NB4 (cell line): ENCODE data around the gene SPSB4.

Source experiments
- DNase-seq: peaks from one replicate; pipeline ENCODE4 v3.0.0; 2010; ENCODE audit warnings: low read depth
- H3K4me3 ChIP-seq: one replicate; pipeline ENCODE4 v1.5.1; 2011; ENCODE audit warnings: mild to moderate bottlenecking, low read depth, low read length, moderate library complexity
- CTCF ChIP-seq: IDR thresholded peaks from one replicate; pipeline ENCODE4 v1.5.1; 2012; ENCODE audit warnings: low read depth, low read length
- MYC ChIP-seq: IDR thresholded peaks from 2 replicates; pipeline ENCODE4 v1.6.1; 2011; ENCODE audit warnings: low read depth, low read length
- POLR2A ChIP-seq: IDR thresholded peaks from 2 replicates; pipeline ENCODE4 v1.6.1; 2011; ENCODE audit warnings: mild to moderate bottlenecking; ENCODE audit not compliant: insufficient read length; ENCODE audit errors: extremely low read depth
- TF ChIP-seq, protein P1 (sequence below): IDR thresholded peaks from 2 replicates; pipeline ENCODE4 v1.6.1; 2011; ENCODE audit warnings: low read depth, low read length

SPSB4 gene

DNA sequence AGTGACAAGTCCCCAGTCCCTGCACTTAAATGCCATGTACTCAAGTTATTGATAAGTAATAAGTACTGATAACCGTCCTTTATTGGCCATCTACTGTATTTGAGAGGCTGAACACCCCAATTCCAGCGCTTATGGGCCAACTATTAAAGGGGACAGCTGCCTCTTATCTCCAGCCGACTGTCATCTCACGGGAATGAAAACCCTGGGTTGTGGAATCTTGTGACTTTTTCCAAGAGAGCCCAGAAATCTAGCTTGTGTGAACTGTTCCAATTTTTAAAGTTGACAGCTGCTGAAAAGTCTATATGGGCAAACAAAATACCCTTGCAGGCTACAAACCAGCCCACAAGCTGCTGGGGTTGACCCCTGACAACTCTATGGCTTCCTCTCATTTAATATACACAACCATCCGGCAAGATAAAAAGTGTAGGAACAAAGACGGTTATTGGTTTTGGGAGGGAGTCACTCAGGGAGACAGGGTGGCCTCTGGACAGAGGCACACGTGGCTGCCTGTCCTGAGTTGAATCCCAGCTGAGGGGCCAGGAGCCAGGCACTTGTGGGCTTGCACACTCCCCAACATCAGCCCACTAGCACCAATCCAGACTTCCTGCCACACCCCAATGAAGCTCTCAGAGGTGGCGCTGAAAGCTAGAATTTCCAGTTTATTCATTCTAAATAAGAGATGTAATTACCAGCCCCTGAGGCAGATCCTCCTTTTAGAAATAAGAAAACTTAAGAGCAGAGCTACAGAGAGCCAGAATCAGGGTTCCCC is 16.2 kb downstream of the SPSB4 start:
- TF ChIP-seq MYC (no peak), CTCF (no peak), POLR2A (no peak)
- TF ChIP-seq, protein P1, sequence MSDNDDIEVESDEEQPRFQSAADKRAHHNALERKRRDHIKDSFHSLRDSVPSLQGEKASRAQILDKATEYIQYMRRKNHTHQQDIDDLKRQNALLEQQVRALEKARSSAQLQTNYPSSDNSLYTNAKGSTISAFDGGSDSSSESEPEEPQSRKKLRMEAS: no peak
- no peak overlapping the region for H3K4me3 ChIP-seq
- no peak for DNase-seq

- TF ChIP-seq, protein P1: no peak
- no peak for DNase-seq
- H3K4me3 ChIP-seq: no peak overlapping the region
These were observed 19.1 kb downstream of the SPSB4 start for GRCh38 chr3:141070229-141070628.

GRCh38 chr3:141070727-141071357 is 19.7 kb downstream of the SPSB4 start:
- no peak for DNase-seq
- no peak overlapping the region for H3K4me3 ChIP-seq
- TF ChIP-seq MYC (no peak), POLR2A (no peak), CTCF (no peak)
- TF ChIP-seq, protein P1: no peak

GRCh38 chr3:141071681-141072260 is 20.6 kb downstream of the SPSB4 start:
- DNase-seq: no peak
- H3K4me3 ChIP-seq: no peak overlapping the region
- no peak for TF ChIP-seq CTCF
- TF ChIP-seq POLR2A: no peak
- no peak for TF ChIP-seq MYC
- TF ChIP-seq, protein P1: no peak

DNA sequence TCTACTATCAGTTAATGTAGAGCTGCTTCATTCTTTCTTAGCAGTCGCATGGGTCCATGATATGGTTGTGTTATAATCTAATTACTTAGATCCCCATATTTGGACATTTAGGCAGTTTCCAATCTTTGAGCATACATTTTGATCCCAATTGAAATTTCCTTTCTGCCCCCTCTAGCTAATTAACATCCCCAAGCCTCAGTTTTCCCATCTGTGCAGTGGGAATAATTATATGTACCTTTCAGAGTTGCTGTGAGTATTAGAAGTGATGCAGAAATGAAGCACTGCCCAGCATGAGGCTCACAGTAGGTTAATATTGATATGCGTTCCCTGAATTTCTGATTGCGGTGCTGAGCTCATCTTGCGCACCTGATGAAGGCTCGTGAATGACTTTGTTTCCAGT is 21.8 kb downstream of the SPSB4 start:
- no peak for DNase-seq
- no peak overlapping the region for H3K4me3 ChIP-seq
- TF ChIP-seq MYC: no peak
- TF ChIP-seq CTCF: no peak
- TF ChIP-seq, protein P1: no peak
- no peak for TF ChIP-seq POLR2A

DNA sequence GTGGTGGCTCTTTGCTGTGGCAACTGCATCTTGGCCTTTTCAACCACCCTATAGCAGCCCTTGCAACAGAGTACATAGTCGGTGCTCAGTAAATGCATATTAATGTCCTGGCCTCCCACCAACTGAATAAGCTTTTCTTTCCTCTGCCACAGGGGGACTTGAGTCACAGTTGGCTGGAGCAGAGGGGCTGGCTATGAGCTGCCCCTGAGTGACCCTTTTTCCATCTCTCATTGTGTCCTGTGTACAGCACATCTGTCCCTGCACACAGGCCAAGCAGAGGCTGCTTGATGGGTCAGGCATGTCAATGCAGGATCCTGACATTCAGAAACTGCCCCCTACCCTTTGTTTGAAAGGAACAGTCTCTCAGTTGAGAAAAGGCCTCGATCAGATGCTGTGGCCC is 22.4 kb downstream of the SPSB4 start:
- TF ChIP-seq MYC (no peak), POLR2A (no peak), CTCF (no peak)
- TF ChIP-seq, protein P1: no peak
- H3K4me3 ChIP-seq: no peak overlapping the region
- no peak for DNase-seq
